NCI-H345 (cell line): ENCODE measurements around the gene RPLP2.

Experiments used
- DNase-seq: peaks from one replicate; lab custom pipeline; 2025; lab: John Stamatoyannopoulos, UW

Gene RPLP2

DNA sequence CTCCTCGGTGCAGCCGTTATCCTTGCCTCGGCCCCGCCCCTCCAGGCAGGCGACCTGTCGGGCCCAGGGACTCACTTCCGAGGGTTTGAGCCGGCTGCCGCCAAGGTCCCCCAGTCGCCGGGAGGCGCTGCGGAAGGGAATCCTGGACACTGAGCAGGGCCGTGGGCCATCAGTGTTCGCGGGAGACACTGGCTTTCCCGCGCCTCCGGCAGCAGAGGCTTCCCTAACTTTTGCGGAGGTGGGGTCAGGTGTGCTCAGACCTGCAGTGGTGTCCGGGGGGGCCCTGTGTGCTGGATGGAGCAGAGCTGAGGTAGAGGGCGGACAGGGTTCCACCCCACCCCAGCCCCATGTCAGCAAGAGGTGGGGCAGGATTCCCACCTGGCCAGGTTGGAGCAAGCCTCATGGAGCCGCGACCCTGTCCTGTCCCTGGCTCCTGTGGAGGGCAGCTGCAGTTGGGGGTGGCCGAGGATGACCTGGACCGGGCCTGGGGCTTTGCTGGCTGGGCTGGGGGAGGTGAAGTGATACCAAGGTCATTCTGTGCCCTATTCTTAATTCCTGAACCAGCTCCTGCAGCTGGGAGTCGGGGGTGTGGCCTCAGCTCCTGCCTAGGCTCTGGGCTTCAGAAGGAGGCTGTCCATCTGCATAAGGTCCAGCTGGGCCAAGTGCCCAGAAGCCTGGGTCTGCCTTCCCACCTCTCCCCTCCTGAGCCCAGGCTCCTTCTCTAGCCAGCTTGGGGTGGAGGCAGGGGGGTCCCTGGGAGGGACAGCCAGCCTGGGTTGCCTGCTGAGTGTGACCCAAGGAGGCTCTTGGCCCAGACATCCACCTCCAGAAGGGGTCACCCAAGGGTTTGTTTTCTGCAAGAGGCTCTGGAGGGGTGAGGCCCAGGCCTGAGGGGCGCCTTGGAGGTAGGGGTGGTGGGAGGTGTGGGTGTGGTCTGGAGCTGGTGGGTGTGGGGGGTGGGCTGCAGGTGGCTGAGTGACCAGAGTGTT, 41.3 kb downstream of the RPLP2 start:
- no peak for DNase-seq

DNA sequence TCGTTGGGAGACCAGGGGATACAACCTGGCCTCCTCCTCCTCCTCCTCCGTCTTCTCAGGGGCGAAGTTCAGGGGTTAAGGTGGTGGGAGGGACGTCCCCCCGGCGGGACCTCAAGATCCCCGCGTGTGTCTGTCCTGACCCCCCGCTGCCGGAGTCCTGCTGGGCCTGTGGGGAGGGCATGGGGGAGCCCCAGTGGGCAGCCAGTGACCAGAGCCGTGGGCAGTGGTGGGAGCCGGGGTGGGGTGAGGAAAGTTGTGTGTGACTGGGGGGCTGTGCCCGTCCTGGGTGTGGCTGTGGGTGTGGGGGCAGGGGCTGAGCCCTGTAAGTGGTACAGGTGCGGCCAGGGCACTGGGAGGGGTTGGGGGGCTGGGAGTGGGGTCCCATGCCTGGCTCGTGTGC, 43.0 kb downstream of the RPLP2 start:
- no peak for DNase-seq

DNA sequence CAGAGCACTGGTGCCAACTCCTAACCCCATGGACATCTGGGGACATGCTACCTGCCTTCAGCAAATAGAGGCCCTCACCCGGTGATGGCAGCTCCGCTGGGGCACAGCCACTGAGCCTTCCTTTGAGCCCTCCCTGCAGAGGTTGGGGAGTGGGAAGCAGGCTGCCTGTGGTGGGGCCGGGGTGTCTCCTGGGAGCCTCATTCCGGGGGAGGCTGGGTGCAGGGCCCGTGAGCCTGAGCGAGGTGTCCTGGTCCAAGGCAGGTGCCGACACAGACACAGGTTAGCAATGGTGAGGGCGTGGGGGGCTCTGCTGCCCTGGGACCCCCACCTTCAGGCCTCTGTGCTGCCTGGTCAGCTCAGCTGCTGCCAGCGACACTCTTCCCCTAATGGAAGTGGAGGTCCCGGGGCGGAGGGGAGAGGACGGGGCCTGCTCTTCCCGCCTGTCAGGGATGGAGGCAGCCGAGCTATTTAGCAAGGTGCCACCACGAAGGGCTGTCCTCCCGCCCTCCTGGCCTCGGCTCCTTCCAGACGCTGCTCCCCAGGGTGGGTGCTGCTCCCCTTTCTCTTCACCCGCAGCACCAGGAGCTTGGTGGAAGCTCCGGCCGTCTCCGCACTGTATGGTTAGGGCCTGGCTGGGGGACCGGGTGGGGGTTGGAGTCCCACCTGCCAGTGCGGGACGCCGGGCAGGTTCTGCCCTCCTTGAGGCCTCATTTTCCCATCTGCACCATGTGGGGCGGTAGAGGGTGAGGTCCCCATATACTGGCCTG, 44.1 kb downstream of the RPLP2 start:
- no peak for DNase-seq

- DNase-seq, result no peak
Observed at GRCh38 chr11:854601-855329, 45.0 kb downstream of the RPLP2 start.

GRCh38 chr11:855330-855674, 45.5 kb downstream of the RPLP2 start:
- DNase-seq, result no peak

GRCh38 chr11:855796-856195, 46.0 kb downstream of the RPLP2 start:
- no peak for DNase-seq

GRCh38 chr11:856397-856796, 46.6 kb downstream of the RPLP2 start:
- DNase-seq, result no peak

DNA sequence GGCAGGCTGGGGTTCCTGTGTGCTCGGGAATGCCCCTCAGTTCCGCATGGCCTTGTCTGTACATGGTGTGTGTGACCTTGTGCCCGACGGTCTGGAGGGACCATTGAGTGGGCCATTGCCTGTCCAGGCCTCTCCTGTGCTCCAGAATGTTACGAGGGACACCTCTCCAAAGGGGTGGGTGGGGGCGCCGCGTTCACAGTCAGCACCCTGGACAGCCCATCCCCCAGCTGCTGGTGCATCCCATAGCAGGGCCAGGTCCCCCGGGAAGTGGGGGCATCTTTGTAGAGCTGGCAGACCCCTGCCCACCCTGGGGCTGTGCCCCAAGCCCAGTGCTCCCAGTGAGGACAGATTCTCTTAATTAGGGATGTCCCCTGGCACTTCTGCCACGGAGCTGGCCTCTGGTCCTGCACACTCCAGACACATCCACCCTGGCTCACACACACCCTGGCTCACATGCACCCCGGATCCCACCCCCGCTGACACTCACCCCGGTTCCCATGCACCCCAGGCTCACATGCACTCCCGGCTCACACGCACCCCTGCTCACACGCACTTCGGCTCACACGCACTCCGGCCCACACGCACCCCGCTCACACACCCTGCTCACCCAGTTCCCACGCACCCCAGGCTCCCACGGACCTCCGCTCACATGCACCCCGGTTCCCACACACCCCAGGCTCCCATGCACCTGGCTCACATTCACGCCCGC, 48.4 kb downstream of the RPLP2 start:
- DNase-seq, result no peak

- DNase-seq, result no peak
Observed at GRCh38 chr11:858762-859339, 49.1 kb downstream of the RPLP2 start.

- DNase-seq, result peak; percentile 90
Observed at GRCh38 chr11:859394-860131, 49.8 kb downstream of the RPLP2 start.

DNA sequence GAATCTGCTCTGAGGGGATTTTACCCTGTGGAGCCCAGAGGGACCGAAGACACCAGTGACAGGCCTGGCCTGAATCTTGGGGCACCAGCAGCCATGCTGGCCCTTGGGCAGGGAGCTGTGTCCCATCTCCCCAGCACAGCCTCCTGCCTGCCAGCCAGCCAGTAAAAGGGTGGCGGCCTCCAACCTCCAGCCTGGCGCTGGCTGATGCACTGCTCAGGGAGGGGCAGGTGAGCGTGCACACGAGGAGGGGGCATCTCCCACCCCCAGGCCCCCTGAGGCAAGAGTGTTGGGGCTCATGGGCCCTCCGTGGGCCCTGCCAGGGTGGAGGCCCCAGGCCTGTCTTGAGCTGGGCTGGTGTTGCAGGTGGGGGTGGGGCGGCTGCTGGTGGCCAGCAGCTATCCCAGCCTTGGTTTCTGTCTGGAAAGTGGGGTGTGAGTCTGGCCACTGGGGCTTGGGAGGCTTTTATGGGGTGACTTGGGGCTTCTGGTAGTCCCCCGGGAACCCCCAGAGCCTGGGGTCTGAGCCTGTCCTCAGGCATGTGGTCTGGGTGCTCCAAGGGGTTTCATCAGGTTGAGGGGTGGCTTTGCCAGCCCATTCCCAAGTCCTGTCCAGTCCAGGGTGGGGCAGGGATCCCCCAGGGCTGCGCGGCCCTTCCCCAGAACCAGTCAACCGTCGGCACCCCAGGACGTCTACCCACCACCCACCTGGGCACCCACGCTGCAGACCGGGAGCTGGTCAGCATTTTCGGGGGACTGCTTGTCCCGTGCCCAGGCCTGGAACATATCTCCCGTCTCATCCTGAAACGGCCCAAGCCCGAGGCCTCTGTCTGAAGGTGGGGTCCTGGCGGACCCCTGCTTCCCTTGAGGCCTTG, 50.7 kb downstream of the RPLP2 start:
- no peak for DNase-seq

- DNase-seq, result peak; percentile 75
Observed at GRCh38 chr11:861105-861479, 51.3 kb downstream of the RPLP2 start.

DNA sequence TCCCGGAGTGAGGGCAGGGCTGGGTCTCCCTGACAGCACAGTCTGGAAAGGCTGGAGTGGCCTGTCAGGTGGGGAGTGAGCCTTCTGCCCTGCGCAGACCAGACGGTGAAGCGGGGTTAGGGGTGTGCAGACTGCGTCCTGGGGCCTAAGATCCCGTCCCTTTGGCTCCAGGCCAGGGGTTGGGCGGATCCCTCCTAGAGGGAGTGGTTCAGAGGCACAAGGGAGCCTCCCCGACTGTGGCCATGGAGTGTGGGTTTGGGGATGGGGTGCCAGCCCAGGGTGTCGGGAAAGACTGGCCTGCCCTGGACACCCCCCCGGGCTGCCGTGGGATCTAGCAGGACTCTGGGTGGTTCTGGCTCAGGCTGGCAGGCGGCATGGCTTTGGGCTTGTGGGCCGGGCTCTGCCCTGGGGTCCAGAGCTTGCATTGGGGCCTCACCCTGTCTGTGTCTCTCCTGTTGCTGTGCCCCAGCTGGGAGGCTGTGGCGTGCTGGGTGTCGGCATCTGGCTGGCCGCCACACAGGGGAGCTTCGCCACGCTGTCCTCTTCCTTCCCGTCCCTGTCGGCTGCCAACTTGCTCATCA, 52.4 kb downstream of the RPLP2 start:
- peak; percentile 34 for DNase-seq
